ENCODE results near the gene EHMT1.
"Not testable (repeated sequence)": the region's sequence is repeated elsewhere in the genome, so short reads cannot be mapped to it uniquely, and the experiment has no call there.

Gene EHMT1

DNA sequence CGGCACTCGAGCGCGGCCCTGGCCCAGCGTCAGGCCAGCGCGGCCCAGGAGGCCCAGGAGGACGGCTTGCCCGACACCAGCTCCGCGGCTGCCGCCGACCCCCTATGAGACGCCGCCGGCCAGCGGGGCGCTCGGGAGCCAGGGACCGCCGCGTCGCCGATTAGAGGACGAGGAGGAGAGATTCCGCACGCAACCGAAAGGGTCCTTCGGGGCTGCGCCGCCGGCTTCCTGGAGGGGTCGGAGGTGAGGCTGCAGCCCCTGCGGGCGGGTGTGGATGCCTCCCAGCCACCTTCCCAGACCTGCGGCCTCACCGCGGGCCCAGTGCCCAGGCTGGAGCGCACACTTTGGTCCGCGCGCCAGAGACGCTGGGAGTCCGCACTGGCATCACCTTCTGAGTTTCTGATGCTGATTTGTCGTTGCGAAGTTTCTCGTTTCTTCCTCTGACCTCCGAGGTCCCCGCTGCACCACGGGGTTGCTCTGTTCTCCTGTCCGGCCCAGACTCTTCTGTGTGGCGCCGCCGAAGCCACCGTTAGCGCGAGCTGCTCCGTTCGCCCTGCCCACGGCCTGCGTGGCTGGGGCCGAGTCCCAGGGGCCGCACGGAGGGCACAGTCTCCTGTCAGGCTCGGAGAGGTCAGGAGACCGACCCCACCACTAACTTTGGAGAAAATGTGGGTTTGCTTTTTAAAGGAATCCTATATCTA, 216.2 kb downstream of the EHMT1 start:
- no peak for DNase-seq

GRCh38 chr9:137836151-137836830, 217.5 kb downstream of the EHMT1 start:
- DNase-seq = no peak

GRCh38 chr9:137836831-137837241, 218.0 kb downstream of the EHMT1 start:
- DNase-seq = no peak

- no peak for DNase-seq
These were observed 218.8 kb downstream of the EHMT1 start for GRCh38 chr9:137837345-137838278.

DNA sequence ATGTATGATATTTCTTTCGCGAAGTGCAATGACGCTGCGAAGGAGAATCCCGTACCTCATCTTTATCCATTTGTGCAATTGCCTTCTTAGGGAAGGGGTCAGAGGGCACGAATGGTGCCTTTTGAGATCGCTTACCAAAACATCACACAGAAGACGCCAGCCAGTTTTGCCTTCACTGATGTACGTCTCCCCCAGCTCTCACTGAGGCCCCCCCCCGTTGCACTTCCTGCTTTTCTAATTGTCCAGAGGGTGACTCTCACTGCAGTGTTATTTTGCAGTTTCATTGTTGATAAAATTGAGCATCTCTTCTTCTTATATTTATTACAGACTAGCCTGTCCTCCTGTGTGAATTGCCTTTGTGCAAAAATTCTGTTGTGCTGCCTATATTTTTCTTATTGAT, 219.8 kb downstream of the EHMT1 start:
- DNase-seq = no peak

DNA sequence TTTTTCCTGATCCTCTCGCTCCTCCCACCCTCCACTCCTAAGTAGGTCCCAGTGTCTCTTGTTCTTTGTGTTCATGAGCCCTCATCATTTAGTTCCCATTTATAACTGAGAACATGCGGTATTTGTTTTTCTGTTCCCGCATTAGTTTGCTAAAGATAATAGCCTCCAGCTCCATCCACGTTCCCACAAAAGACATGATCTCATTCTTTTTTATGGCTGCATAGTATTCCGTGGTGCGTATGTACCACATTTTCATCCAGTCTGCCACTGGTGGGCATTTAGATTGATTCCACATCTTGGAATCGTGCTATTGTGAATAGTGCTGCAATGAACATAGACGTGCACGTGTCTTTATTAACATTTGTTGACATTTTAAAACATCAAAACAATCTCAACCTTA, 224.6 kb downstream of the EHMT1 start:
- DNase-seq = no peak

- no peak for DNase-seq
These were observed 232.9 kb downstream of the EHMT1 start for GRCh38 chr9:137851516-137852267.

GRCh38 chr9:137853392-137853995, 234.7 kb downstream of the EHMT1 start:
- no peak for DNase-seq

DNA sequence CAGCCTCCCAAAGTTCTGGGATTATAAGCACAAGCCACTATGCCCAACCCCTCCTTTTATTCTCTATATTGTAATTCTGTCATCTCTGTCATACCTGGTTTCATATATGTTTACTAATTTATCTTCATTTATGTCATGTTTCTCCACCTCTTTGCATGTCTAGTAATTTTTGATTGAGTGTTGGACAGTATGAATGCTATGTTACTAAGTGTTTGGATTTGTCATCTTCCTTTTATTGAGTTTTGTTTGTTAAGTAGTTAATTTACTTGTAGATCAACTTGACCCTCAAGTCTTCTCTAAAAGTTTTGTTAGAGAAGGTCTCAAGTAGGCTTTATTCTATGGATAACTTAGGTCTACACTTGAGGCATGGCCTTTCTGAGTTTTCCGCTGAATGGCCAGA, 241.6 kb downstream of the EHMT1 start:
- no peak for DNase-seq

- DNase-seq = no peak
These were observed 246.9 kb downstream of the EHMT1 start for GRCh38 chr9:137865581-137866145.

DNA sequence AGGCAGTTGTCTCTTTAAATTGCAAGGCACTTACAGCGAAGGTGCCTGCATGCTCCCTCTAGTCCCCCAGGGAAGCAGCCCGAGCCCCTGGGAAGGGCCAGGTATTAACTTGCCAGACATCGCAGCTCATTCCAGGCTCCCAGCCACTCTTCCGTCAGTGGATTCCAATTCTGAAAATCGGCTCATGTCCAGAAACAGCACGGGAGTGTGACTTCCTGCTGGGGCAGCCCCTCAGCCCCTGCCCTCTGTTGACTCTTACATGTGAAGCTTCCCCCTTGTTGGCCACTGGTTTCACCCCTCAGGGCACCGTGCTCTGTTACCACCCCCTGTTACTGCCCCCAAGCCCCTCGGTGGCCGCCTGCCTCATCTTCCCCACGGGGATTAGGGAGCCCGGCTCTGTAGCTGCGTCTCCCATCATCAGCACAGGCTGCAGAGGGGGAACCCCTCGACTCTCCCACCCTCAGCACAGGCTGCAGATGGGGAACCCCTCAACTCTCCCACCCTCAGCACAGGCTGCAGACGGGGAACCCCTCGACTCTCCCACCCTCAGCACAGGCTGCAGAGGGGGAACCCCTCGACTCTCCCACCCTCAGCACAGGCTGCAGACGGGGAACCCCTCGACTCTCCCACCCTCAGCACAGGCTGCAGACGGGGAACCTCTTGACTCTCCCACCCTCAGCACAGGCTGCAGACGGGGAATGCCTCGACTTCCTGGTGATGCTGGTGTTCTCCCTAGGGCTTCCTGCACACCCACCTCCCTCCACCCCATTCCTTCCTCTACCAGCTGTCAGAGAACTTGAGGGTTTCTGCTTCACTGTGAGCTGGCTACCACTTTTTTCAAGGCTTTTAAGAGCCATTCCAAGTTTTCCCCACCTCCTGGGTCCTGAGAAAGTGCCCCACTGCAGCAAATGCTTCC, 247.7 kb downstream of the EHMT1 start:
- DNase-seq = no peak

DNA sequence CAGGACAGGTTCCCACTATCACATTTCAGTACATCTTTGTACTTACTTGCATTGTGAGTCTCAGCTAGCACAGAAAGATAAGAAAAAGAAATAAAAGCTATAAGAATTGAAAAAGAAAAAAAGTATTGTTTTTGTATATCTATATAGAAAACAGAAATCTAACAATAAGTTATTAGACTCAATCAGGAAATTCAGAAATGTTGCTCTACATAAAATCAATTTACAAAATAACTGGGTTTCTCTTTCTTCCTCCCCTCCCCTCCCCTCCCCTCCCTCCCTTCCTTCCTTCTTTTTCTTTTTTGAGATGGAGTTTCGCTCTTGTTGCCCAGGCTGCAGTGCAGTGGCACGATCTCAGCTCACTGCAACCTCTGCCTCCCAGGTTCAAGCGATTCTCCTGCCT, 251.6 kb downstream of the EHMT1 start:
- no peak for DNase-seq

DNA sequence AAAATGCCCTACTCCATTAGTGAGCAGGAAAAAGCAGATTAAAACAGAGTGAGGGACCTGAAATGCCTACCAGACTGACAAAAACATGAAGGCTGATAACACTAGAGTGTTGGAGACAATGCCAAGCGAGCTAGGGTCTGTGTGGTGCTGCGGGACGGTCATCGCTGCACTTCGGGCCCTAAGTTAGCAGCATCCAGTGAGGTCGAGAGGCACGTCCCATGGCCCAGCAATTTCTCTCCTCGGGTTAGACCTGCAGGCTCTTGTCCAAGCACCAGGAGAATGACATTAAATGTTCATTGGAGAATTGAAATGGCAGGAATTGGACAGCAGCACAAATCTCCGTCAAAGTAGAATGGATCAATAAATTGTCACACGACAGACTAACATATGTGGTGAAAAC, 253.5 kb downstream of the EHMT1 start:
- no peak for DNase-seq

DNA sequence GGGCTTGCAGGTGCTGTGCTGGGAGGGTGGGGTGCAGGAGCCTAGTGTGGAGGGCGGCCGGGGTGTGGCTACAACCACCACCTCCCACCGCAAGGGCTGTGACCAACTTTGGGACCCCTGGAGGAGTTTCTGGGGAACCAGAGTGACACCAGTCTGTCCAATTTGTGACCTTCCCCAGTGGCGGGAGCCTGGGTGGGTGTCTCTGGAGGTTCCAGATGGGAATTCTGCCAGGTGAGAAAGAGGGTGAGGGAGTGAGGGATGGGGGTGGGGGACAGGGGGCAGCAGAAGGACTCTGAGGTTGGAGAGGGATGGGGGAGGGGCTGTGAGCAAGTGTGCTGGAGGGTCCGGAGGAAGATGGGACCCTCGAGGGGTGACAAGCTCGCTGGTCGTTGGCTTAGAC, 254.6 kb downstream of the EHMT1 start:
- no peak for DNase-seq

- DNase-seq = no peak
These were observed 255.1 kb downstream of the EHMT1 start for GRCh38 chr9:137873858-137874362.

- no peak for DNase-seq
These were observed 256.5 kb downstream of the EHMT1 start for GRCh38 chr9:137875354-137875753.

DNA sequence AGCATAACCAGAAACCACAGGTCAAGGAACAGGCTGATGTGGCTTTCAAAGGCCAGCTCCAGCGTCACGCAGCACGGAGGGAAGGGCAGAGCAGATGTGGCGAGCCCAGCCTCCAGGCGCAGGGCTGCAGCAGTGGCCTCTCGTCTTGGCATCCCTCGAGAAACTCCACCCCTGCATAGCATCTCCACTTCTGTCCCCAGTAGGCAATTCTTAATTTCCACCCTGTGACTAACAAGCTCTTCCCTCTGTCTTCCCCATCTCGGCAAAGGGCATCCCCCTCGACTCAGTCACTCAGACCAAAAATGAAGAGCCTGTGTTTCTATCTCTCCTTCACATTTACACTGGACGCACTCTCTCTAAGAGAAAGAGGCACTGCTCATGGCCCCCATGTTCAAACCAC, 257.0 kb downstream of the EHMT1 start:
- DNase-seq = no peak

DNA sequence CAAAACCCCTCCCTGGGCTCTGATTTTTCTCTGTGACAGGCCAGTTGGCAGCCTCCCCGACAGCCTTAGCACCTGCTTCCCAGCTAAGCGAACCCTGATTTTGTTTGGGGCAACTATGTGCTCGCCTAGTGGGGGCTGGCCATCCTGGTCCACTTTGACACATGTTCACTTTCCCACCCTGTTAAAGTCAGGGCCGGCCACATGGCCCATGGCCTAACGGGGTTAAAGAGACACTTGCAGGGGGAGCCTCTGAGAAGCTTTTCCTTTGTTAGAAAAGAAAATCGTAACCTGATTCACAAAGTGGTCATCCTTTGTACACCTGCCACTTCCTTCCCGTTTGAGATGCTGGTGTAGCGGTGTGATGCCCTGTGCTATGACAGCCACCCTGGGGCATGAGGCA, 257.5 kb downstream of the EHMT1 start:
- DNase-seq = no peak

- no peak for DNase-seq
These were observed 258.1 kb downstream of the EHMT1 start for GRCh38 chr9:137876781-137877386.

DNA sequence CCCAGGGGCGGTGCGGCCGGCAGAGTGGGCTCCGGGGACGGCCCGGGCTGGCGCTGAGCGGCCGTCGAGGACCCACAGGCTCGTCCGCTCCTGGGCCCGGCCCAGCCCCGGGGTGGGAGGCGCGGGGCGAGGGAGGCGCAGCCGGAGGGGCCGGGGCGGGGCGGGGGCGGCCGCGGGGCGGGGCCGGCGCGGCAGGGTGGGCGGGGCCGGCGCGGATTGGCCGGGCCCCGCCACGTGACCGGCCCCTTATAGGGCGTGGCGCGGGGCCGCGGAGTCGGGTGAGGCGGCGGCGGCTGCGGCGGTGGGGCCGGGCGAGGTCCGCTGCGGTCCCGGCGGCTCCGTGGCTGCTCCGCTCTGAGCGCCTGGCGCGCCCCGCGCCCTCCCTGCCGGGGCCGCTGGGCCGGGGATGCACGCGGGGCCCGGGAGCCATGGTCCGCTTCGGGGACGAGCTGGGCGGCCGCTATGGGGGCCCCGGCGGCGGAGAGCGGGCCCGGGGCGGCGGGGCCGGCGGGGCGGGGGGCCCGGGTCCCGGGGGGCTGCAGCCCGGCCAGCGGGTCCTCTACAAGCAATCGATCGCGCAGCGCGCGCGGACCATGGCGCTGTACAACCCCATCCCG, 258.8 kb downstream of the EHMT1 start, which contains the start of gene CACNA1B:
CACNA1B (plus strand) TSS at position 277 of the 617 bp plus-strand sequence; CDS start at position 429, 152 bp downstream.
- DNase-seq = not testable (repeated sequence)
